Measurements from ENCODE around the gene SOHLH2. TPM values are rescaled to one million over a fixed set of nuclear protein-coding genes. Genes with fewer than 3 reads are reported as not detected.

Gene SOHLH2
- total RNA-seq (2021) (1.6 and 2.5 TPM in 2 replicates), Bru-seq, nascent RNA (percentile 41 among the genes with signal in this experiment), BruChase-seq, experiment 1, labeled RNA remaining after a 2-hour chase (percentile 60 among the genes with signal in this experiment), BruChase-seq, experiment 2, labeled RNA remaining after a 6-hour chase (percentile 51 among the genes with signal in this experiment)
- long read RNA-seq: 0 reads

DNA sequence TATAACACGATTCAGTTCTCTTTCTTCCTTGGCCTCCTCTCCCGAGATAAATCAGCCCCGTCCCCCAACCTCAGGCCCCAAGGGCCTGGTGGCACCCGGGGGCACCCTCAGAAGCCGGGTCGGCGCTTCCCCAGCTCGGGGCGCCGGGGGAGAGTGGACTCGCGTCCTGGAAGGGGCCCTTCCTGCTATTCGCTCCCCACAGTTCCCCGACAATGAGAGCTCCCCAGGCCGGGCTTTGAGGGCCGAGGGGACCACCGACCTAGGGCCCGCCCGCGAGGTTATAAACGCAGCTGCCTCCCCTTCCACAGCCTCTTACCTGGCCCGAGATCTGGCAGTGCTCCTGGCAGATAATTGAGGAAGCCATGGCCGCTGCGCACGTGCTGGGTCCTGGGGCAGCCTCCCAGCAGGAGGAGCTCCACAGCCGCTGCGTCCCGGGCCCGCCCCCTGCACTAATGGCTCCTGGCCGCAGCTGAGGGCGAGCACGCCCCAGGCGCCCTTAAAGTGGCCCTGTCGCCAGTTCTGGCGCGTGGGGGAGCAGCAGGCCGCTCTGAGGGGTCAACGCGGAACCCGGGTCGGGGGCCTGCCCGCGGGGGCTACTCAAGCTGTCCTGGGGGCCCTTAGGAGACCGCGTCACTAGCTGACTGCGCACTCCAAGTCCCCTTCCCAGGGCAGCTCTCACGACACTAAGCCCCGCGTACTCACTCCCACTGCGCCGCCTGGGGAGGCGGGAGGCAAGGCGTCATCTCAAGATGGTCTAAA lies at the start of gene SOHLH2:
Gene SOHLH2 (minus strand): TSS at position 394 of the 759 bp plus-strand sequence. CDS start 30 bp downstream, at position 364.
- intact Hi-C loops (cut with micrococcal nuclease; ENCODE audit: unreplicated experiment): no loop called here
- no peak for DNase-seq (ENCODE audit: low spot score)
- ChIA-PET CTCF (no interaction called here), POLR2A (ENCODE audit: low non-redundant PET) (no interaction called here)
- Histone ChIP-seq H3K9me3 (ENCODE audit: low read depth, low read length, poor library complexity, severe bottlenecking) (no peaks in the 10 kb centered on the region), H3K27me3 (replicated peaks; ENCODE audit: insufficient read depth, low read depth, low read length, poor library complexity) (no peaks in the 10 kb centered on the region), H3K4me3 (ENCODE audit: low read depth, low read length, poor library complexity, severe bottlenecking) (no peak within 1 kb of the TSS), H3K4me1 (ENCODE audit: insufficient read depth, low read length, poor library complexity, severe bottlenecking) (peaks cover 14% of the 10 kb centered on the region), H3K27ac (ENCODE audit: low read depth, low read length, poor library complexity, severe bottlenecking) (no peak within 1 kb of the TSS), H3K36me3 (ENCODE audit: insufficient read depth, low read length, poor library complexity, severe bottlenecking) (no peaks in the 10 kb centered on the region)
- TF ChIP-seq CTCF (conservative IDR thresholded peaks at IDR 0.05; ENCODE audit: low read depth, low read length): no peak
- TF ChIP-seq EZH2 (IDR thresholded peaks at IDR 0.05; ENCODE audit: borderline replicate concordance, low read depth, low read length, poor library complexity, severe bottlenecking): no peak
- BruUV-seq (replicated peaks): no TSS peak

DNA sequence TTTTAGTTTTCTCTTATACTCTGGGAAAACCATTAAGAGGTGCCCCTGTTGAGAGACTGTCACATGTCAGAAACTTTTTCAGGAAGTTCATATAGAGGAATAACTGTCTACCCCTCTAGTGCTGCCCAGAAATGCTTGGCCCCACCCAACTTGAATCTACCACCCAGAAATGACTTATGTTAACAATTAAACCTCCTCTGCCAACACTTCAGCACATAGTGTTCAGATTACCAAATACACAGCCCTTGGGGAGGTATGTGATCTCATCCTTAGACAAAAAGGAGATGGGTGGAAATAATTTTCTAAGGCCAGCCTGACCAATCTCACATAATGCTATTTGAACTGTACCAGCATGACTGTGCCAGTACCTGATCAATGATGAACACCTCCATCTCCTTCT lies 47.6 kb upstream of the SOHLH2 start:
- H3K27me3 ChIP-seq (replicated peaks; ENCODE audit: insufficient read depth, low read depth, low read length, poor library complexity): no peaks in the 10 kb centered on the region
- CTCF ChIA-PET: no interaction called here
- no peak overlapping the region for H3K4me3 ChIP-seq (ENCODE audit: low read depth, low read length, poor library complexity, severe bottlenecking)
- intact Hi-C loops (cut with micrococcal nuclease; ENCODE audit: unreplicated experiment): no loop called here
- H3K4me1 ChIP-seq (ENCODE audit: insufficient read depth, low read length, poor library complexity, severe bottlenecking): no peaks in the 10 kb centered on the region
- H3K36me3 ChIP-seq (ENCODE audit: insufficient read depth, low read length, poor library complexity, severe bottlenecking): no peaks in the 10 kb centered on the region
- no peak for DNase-seq (ENCODE audit: low spot score)
- TF ChIP-seq EZH2 (IDR thresholded peaks at IDR 0.05; ENCODE audit: borderline replicate concordance, low read depth, low read length, poor library complexity, severe bottlenecking) (no peak), CTCF (conservative IDR thresholded peaks at IDR 0.05; ENCODE audit: low read depth, low read length) (no peak)
- POLR2A ChIA-PET (ENCODE audit: low non-redundant PET): no interaction called here
- no peak overlapping the region for H3K27ac ChIP-seq (ENCODE audit: low read depth, low read length, poor library complexity, severe bottlenecking)
- H3K9me3 ChIP-seq (ENCODE audit: low read depth, low read length, poor library complexity, severe bottlenecking): no peaks in the 10 kb centered on the region
- no TSS peak for BruUV-seq (replicated peaks)

- Histone ChIP-seq H3K27ac (ENCODE audit: low read depth, low read length, poor library complexity, severe bottlenecking) (no peak overlapping the region), H3K27me3 (replicated peaks; ENCODE audit: insufficient read depth, low read depth, low read length, poor library complexity) (no peaks in the 10 kb centered on the region), H3K36me3 (ENCODE audit: insufficient read depth, low read length, poor library complexity, severe bottlenecking) (no peaks in the 10 kb centered on the region), H3K9me3 (ENCODE audit: low read depth, low read length, poor library complexity, severe bottlenecking) (no peaks in the 10 kb centered on the region), H3K4me1 (ENCODE audit: insufficient read depth, low read length, poor library complexity, severe bottlenecking) (no peaks in the 10 kb centered on the region), H3K4me3 (ENCODE audit: low read depth, low read length, poor library complexity, severe bottlenecking) (no peak overlapping the region)
- BruUV-seq (replicated peaks): no TSS peak
- POLR2A ChIA-PET (ENCODE audit: low non-redundant PET): no interaction called here
- CTCF ChIA-PET: no interaction called here
- no peak for DNase-seq (ENCODE audit: low spot score)
- intact Hi-C loops (cut with micrococcal nuclease; ENCODE audit: unreplicated experiment): no loop called here
- TF ChIP-seq EZH2 (IDR thresholded peaks at IDR 0.05; ENCODE audit: borderline replicate concordance, low read depth, low read length, poor library complexity, severe bottlenecking) (no peak), CTCF (conservative IDR thresholded peaks at IDR 0.05; ENCODE audit: low read depth, low read length) (no peak)
Measured at GRCh38 chr13:36261011-36261410, 46.7 kb upstream of the SOHLH2 start.
